Measurements from ENCODE around the gene ABCC3. TPM values are rescaled to one million over a fixed set of nuclear protein-coding genes. Genes with fewer than 3 reads are reported as not detected.

Gene ABCC3
- total and polyA plus RNA-seq, 4 donors, result 10.3 to 46.4 (median 32.0) TPM

- Histone ChIP-seq H3K4me1 (ENCODE audit: control insufficient read depth in 5 of 5, insufficient read depth in 5 of 5, low read length in 5 of 5) (peaks cover 0 to 15% (median 8%) of the 10 kb centered on the region in 5 donors), H3K36me3 (ENCODE audit: control insufficient read depth in 4 of 4, insufficient read depth in 4 of 4, low read length in 4 of 4) (peaks cover 0 to 4% (median 0%) of the 10 kb centered on the region in 4 donors), H3K27me3 (ENCODE audit: control insufficient read depth in 3 of 3, insufficient read depth in 3 of 3, low read length in 2 of 3) (no peaks in the 10 kb centered on the region), H3K9me3 (ENCODE audit: control insufficient read depth in 4 of 4, insufficient read depth in 3 of 4, low read length in 3 of 4) (no peaks in the 10 kb centered on the region), H3K27ac (ENCODE audit: low read depth in 1 of 2, low read length in 1 of 2) (no peak overlapping the region), H3K4me3 (no peak overlapping the region), H3K9ac (ENCODE audit: insufficient read depth in 1 of 2, low read length in 2 of 2) (no peak overlapping the region)
- WGBS, 2 donors, result 95 to 98% methylated on average over 1 of the region's 1 CpG
- DNase-seq (no peak), ATAC-seq (ENCODE audit: insufficient read depth, low FRiP score) (no peak)
- TF ChIP-seq, protein P1, sequence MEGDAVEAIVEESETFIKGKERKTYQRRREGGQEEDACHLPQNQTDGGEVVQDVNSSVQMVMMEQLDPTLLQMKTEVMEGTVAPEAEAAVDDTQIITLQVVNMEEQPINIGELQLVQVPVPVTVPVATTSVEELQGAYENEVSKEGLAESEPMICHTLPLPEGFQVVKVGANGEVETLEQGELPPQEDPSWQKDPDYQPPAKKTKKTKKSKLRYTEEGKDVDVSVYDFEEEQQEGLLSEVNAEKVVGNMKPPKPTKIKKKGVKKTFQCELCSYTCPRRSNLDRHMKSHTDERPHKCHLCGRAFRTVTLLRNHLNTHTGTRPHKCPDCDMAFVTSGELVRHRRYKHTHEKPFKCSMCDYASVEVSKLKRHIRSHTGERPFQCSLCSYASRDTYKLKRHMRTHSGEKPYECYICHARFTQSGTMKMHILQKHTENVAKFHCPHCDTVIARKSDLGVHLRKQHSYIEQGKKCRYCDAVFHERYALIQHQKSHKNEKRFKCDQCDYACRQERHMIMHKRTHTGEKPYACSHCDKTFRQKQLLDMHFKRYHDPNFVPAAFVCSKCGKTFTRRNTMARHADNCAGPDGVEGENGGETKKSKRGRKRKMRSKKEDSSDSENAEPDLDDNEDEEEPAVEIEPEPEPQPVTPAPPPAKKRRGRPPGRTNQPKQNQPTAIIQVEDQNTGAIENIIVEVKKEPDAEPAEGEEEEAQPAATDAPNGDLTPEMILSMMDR (IDR thresholded peaks at IDR 0.05; ENCODE audit: control extremely low read depth, extremely low read depth), result no peak
These were observed 50.6 kb downstream of the ABCC3 start for GRCh38 chr17:50685334-50685665.

DNA sequence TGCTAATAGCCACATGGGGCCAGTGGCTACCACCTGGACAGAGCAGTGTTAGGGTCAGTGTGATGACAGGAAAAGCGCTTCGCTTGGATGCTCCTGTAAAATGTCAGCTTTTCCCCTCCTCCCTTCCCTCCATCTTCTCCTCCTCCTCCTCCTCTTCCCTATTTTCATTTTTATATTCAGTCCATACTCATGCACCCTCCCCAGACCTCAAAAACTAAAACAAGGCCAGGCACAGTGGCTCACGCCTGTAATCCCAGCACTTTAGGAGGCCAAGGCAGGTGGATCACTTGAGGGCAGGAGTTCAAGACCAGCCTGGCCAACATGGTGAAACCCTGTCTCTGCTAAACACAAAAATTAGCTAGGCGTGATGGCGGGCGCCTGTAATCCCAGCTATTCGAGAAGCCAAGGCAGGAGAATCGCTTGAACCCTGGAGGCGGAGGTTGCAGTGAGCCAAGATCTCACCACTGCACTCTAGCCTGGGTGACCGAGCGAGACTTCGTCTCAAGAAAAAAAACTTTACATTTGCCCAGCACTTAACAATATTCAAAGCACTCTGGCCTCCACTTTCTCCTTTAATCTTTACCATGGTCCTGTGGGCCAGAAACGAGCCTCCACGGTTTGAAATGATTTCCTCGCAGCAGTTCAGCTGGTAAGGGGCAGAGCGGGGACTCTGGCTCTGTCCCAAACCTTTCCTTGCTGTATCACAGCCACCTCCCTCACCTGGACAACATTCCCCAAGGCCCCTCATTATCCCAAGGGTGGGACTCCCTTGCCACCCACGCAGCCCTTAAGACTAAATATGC, 51.2 kb downstream of the ABCC3 start:
- H3K9me3 ChIP-seq (ENCODE audit: control insufficient read depth in 4 of 4, insufficient read depth in 3 of 4, low read length in 3 of 4), result no peaks in the 10 kb centered on the region
- H3K27me3 ChIP-seq (ENCODE audit: control insufficient read depth in 3 of 3, insufficient read depth in 3 of 3, low read length in 2 of 3), result no peaks in the 10 kb centered on the region
- H3K27ac ChIP-seq (ENCODE audit: low read depth in 1 of 2, low read length in 1 of 2), result peak overlapping the region in 1 of 2 donors; percentile 2
- ATAC-seq (ENCODE audit: insufficient read depth, low FRiP score) (no peak), DNase-seq (peak in 1 of 3 donors; percentile 29)
- TF ChIP-seq, protein P1 (IDR thresholded peaks at IDR 0.05; ENCODE audit: control extremely low read depth, extremely low read depth), result no peak
- peaks cover 0 to 21% (median 12%) of the 10 kb centered on the region in 5 donors for H3K4me1 ChIP-seq (ENCODE audit: control insufficient read depth in 5 of 5, insufficient read depth in 5 of 5, low read length in 5 of 5)
- no peak overlapping the region for H3K9ac ChIP-seq (ENCODE audit: insufficient read depth in 1 of 2, low read length in 2 of 2)
- WGBS, 2 donors, result 70 to 82% methylated on average over 17 of the region's 17 CpGs
- peaks cover 0 to 4% (median 0%) of the 10 kb centered on the region in 4 donors for H3K36me3 ChIP-seq (ENCODE audit: control insufficient read depth in 4 of 4, insufficient read depth in 4 of 4, low read length in 4 of 4)
- H3K4me3 ChIP-seq, result no peak overlapping the region

DNA sequence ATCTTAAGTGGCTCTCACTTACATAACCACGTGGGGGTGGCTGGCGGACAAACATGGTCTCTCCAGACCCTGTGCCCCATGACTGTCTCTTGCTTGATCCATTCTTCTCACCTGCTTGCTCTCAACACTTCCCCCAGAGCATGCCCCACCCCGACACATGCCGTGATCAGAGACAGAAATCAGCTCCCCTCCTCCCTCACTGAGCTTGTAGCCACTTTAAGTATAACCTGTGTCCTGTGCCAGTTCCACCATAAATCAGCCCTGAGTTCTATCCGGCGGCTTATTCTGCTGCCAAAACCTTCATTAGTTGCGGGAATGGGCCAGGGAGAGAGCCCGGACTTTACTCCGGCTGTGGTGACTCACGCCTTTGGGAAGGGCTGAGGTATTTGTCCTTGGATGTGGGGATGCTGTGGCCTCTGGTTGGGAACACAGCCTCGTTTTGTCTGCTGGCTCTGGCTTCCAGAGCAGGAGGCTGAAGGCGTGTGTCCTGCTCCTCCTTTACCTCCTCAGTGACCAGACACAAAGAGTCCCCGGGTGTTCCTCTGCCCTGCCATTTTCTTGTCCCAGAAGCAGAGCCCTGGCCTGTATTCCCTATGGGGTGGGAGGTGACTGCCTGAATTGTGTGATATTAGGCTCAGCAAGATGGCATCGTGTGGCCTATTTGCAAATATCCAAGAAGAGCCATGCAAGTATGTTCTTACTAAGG, 52.0 kb downstream of the ABCC3 start:
- Histone ChIP-seq H3K27ac (ENCODE audit: low read depth in 1 of 2, low read length in 1 of 2) (peak overlapping the region; percentile 2 to 17), H3K4me1 (ENCODE audit: control insufficient read depth in 5 of 5, insufficient read depth in 5 of 5, low read length in 5 of 5) (peaks cover 0 to 18% (median 11%) of the 10 kb centered on the region in 5 donors), H3K4me3 (no peak overlapping the region), H3K27me3 (ENCODE audit: control insufficient read depth in 3 of 3, insufficient read depth in 3 of 3, low read length in 2 of 3) (no peaks in the 10 kb centered on the region), H3K9me3 (ENCODE audit: control insufficient read depth in 4 of 4, insufficient read depth in 3 of 4, low read length in 3 of 4) (no peaks in the 10 kb centered on the region), H3K9ac (ENCODE audit: insufficient read depth in 1 of 2, low read length in 2 of 2) (no peak overlapping the region), H3K36me3 (ENCODE audit: control insufficient read depth in 4 of 4, insufficient read depth in 4 of 4, low read length in 4 of 4) (peaks cover 0 to 4% (median 0%) of the 10 kb centered on the region in 4 donors)
- 59 to 69% methylated on average over 14 of the region's 14 CpGs for WGBS, 2 donors
- TF ChIP-seq, protein P1 (IDR thresholded peaks at IDR 0.05; ENCODE audit: control extremely low read depth, extremely low read depth), result no peak
- no peak for DNase-seq
- no peak for ATAC-seq (ENCODE audit: insufficient read depth, low FRiP score)

Data from lung (tissue), 12 donors.